Muscle layer of duodenum (tissue), 2 donors: Measurements from ENCODE around the gene KCNC1.

ENCODE experiments used
- H3K27ac ChIP-seq: one replicate; pipeline ENCODE4 v1.7.0; 2013; ENCODE audit warnings: mild to moderate bottlenecking, low read length
- H3K27me3 ChIP-seq: one replicate; pipeline ENCODE4 v1.7.0; 2013; ENCODE audit warnings: low read depth, mild to moderate bottlenecking, control low read depth, low read length
- H3K36me3 ChIP-seq, 2 donors: one replicate each; pipeline ENCODE4 v1.7.0; 2013; ENCODE audit warnings: low read length in 2 of 2, control low read depth in 1 of 2, mild to moderate bottlenecking in 1 of 2; ENCODE audit not compliant: insufficient read depth in 2 of 2, control insufficient read depth in 1 of 2
- H3K4me1 ChIP-seq, 2 donors: one replicate each; pipeline ENCODE4 v1.7.0; 2013; ENCODE audit warnings: low read length in 2 of 2, mild to moderate bottlenecking in 2 of 2, control low read depth in 1 of 2, moderate library complexity in 1 of 2; ENCODE audit not compliant: insufficient read depth in 2 of 2, control insufficient read depth in 1 of 2
- H3K4me3 ChIP-seq, 2 donors: one replicate each; pipeline ENCODE4 v1.7.0; 2013; ENCODE audit warnings: low read length in 2 of 2, low read depth in 1 of 2, mild to moderate bottlenecking in 1 of 2
- H3K9me3 ChIP-seq, 2 donors: one replicate each; pipeline ENCODE4 v1.7.0; 2013; ENCODE audit warnings: low read length in 2 of 2, control low read depth in 1 of 2, mild to moderate bottlenecking in 1 of 2; ENCODE audit not compliant: control insufficient read depth in 1 of 2
- donor health status: healthy.

Gene KCNC1

GRCh38 chr11:17821648-17822400, 87.2 kb downstream of the KCNC1 start:
- H3K27me3 ChIP-seq = no peaks in the 10 kb centered on the region
- H3K9me3 ChIP-seq = no peaks in the 10 kb centered on the region
- H3K36me3 ChIP-seq = no peaks in the 10 kb centered on the region
- peak overlapping the region; percentile 24 for H3K27ac ChIP-seq
- peaks cover 5 to 17% of the 10 kb centered on the region in 2 donors for H3K4me1 ChIP-seq
- no peak overlapping the region for H3K4me3 ChIP-seq

GRCh38 chr11:17822401-17822781, 87.8 kb downstream of the KCNC1 start:
- Histone ChIP-seq H3K36me3 (no peaks in the 10 kb centered on the region), H3K9me3 (no peaks in the 10 kb centered on the region), H3K4me1 (peaks cover 5 to 17% of the 10 kb centered on the region in 2 donors), H3K4me3 (no peak overlapping the region), H3K27ac (peak overlapping the region; percentile 24), H3K27me3 (no peaks in the 10 kb centered on the region)

- Histone ChIP-seq H3K27me3 (no peaks in the 10 kb centered on the region), H3K4me1 (peaks cover 0 to 10% of the 10 kb centered on the region in 2 donors), H3K36me3 (no peaks in the 10 kb centered on the region), H3K4me3 (no peak overlapping the region), H3K9me3 (no peaks in the 10 kb centered on the region), H3K27ac (no peak overlapping the region)
Measured at GRCh38 chr11:17827006-17827405, 92.4 kb downstream of the KCNC1 start.

GRCh38 chr11:17828311-17828751, 93.8 kb downstream of the KCNC1 start:
- H3K27me3 ChIP-seq = no peaks in the 10 kb centered on the region
- H3K9me3 ChIP-seq = no peaks in the 10 kb centered on the region
- no peak overlapping the region for H3K27ac ChIP-seq
- no peak overlapping the region for H3K4me3 ChIP-seq
- no peaks in the 10 kb centered on the region for H3K36me3 ChIP-seq
- no peaks in the 10 kb centered on the region for H3K4me1 ChIP-seq

- no peak overlapping the region for H3K27ac ChIP-seq
- H3K9me3 ChIP-seq = no peaks in the 10 kb centered on the region
- H3K27me3 ChIP-seq = no peaks in the 10 kb centered on the region
- no peaks in the 10 kb centered on the region for H3K4me1 ChIP-seq
- H3K4me3 ChIP-seq = no peak overlapping the region
- H3K36me3 ChIP-seq = no peaks in the 10 kb centered on the region
Measured at GRCh38 chr11:17831228-17831627, 96.6 kb downstream of the KCNC1 start.

GRCh38 chr11:17831883-17832282, 97.3 kb downstream of the KCNC1 start:
- Histone ChIP-seq H3K9me3 (no peaks in the 10 kb centered on the region), H3K27ac (no peak overlapping the region), H3K36me3 (no peaks in the 10 kb centered on the region), H3K27me3 (no peaks in the 10 kb centered on the region), H3K4me1 (no peaks in the 10 kb centered on the region), H3K4me3 (no peak overlapping the region)
